HG02870 (cell line): ENCODE data around the gene AK5.

ENCODE experiments used
- ATAC-seq: cut with Tn5 transposase; IDR thresholded peaks from one replicate; pipeline ENCODE4 v1.9.1; 2021; ENCODE audit warnings: mild to moderate bottlenecking, moderate library complexity; ENCODE audit not compliant: unreplicated experiment

Gene AK5

DNA sequence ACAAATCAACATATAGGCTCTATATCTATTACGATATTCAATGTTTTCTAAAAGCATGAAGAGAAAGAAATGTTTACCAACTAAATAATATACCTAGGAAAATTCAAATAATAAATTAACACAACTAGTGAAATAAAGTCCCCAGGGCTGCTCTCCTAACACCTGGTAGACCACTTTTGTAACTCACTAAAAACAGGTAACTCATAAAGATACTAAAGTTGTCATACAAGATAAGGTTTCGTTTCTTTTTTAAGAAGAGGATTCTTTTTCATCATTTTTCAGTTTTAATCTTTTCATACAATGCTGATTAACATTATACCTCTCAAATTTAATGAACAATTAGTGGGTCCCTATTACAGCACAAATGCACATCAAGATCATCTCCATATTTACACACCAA, 301.7 kb downstream of the AK5 start:
- peak; percentile 51 for ATAC-seq

DNA sequence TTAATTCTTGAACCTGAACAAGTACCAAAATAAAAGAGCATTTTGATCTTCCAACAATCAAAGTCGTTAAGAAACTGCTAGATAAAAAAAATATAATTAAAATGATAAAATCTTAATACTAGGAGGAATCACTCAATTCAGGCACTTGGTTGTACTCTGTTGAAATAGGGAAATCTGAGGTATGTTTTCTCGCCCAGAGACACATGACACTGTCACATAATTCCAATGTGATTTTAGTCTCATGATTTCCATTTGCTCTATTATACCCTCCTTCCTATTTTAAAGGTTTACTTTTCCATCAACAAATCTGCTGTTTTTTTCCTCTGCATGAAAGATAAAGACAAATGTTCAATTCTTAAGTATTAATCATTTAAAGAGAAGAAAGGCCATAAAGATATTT, 303.1 kb downstream of the AK5 start:
- no peak for ATAC-seq

DNA sequence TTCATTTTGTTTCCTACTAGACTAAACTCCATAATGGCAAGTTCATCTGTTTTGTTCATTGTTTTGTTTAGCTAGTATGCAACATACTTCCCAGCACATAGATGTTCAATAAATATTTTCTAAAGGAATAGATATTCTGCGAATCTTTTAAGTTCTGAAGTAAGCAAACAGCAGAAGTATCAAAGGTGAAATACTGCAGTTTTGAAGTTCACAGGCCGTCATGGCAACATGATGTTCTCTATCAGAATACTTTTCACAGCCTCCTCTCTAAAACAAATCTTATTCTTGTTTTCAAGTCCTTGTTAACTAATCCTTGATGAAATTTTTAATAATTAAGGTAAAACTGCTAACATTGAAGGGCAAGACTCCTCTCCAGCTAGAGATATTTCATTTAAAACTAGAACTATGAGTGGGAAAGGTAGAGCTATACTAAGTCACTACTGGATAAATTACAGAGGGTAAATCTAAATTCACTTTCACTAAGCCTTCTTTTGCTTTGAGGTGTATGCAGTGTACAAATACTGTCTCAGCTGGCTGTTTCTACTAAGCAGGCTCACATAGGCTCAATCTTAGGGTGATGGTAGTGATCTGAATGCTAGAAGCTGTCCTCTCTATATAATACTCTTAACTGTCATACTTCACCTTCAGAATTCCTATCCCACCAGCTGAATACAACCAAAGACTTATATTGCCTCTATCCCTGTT, 303.9 kb downstream of the AK5 start:
- no peak for ATAC-seq

DNA sequence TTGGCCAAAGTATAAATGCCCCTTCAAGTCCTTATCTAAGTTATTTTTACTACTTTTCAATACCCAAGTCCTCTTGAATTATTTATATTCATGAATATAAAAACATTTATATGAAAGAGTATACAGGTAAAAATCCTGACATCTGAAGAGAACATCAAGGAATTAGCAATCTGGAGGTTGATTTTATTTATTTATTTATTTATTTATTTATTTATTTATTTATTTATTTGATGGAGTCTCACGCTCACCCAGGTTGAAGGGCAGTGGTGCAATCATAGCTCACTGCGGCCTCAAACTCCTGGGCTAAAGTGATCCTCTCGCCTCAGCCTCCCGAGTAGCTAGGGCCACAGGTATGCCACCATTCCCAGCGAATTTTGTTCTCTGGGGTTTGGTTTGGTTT, 307.4 kb downstream of the AK5 start:
- ATAC-seq = no peak

DNA sequence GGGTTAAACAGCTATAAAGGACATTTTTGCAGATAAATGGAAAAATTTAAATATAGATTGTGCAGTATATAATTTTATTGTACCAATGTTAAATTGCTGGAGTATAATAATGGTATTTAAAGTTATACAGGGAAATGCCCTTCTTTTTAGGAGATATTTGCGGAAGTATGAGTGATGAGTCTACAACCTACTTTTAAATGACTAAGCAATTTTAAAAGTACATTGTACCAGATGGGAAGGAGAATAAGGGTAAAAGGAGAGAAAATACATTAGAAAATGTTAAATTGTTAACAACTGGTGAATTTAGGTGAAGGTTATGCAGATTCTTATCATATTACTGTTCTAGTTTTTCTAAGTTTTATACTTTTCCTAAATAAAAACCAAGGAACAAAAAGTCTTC, 308.8 kb downstream of the AK5 start:
- no peak for ATAC-seq

DNA sequence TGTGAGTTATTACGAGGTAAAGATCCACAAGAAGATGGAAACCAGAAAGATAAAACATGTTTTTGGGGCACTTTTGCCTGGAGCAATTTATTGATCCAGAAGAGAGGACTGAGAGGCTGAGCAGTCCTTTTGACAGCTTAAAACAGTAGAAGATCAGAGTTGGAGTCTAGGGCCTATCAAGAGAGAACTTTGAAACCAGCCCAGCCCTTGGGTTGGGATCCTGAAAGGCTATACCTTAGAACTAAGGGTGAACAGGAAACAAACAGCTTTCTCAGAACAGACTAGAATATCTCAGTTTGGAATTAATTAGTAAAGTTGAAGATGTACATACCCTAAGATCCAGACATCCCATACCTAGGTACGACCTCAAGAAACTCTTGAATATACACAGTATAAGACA, 311.1 kb downstream of the AK5 start:
- no peak for ATAC-seq

DNA sequence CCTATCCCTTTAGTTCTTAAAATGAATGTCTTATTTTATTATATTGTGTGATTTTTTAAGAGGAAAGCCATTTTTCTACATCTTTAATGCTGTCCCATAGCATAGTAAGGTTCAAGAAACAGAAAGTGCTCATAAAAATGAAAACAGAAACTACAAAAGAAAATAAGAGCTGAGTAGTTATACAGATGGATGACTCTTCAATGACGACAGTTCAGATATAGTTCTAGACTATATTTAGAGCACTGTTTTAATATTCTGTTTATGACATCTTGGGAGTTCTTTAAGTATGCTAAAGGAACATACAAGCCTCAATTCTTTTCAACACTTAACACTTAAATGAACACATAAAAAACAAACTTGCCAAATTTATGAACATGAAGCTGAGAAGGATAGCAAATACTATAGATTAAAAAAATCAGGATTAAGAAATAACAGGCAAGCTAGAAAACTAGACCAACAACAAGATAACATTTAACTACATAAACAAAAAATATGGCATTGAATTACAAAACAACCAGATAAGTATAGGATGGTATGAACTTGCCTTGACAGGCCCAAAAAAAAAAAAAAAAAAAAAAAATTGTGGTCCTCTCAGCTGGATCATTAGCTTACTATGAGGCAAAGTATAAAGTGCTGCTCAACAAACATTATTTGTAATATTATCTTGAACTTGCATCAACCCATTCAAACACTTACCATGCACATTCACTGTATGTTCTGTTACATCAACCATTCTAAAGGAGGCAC, 312.7 kb downstream of the AK5 start:
- ATAC-seq = peak; percentile 75

DNA sequence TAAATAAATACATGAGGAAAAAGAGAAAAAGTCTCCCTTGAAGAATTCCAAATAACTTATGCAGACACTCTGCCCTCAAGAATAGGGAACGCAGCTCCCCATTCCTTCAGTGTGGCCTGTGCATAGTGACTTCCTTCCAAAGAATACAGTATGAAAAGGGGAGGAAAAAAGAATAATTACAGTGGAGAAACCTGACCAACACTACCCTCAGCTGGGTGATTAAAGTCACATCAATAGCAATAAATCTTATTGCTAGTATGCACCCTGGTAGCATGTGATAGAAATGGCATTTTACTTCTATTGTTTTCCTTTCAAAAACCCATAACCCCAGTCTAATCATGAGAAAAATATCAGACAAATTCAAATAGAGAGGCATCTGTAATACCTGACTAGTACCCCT, 315.5 kb downstream of the AK5 start:
- ATAC-seq = no peak

DNA sequence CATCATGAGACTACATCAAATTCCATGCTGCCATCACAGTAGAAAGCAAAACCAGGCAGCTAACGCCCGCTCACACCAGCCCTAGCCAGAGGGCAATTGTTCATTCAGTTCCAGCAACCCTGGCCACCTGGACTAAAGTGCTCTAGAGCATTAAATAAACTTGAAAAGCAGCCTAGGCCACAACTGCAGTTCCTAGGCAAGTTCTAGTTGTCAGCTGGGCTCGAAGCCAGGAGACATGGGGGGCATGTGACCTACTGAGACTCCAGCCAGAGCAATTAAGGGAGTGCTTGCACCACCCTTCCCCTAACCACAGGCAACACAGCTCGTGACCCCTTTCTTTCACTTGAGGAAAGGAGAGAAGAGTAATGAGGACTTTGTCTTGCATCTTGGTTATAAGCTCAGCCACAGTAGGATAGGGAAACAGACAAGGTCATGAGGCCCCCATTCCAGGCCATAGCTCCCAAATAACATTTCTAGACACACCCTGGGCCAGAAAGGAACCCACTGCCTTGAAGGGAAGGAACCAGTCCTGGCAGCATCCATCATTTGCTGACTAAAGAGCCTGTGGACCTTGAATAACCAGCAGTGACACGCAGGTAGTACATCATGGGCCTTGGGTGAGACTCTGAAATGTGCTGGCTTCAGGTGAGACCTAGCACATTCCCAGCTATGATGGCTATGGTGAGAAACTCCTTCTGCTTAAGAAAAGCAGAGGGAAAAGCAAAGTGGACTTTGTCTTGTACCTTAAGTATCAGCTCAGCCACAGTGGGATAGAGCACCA, 323.6 kb downstream of the AK5 start:
- no peak for ATAC-seq

DNA sequence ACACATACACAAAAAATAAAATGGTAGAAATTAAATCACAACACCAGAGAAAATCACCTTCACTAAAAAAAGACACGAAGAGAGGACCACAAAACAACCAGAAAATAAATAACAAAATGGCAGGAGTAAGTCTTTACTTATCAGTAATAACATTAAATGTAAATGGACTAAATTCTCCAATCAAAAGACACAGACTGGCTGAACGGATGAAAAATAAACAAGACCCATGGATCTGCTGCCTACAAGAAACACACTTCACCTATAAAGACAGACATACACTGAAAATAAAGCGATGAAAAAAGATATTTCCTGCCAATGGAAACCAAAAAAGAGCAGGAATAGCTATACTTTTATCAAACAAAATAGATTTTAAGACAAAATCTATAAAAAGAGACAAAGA, 327.1 kb downstream of the AK5 start:
- ATAC-seq = no peak
